GM23338 (cell line): ENCODE measurements around the gene DPF3.

Experiments
- CTCF ChIP-seq, 2 experiments: fragments of 200-600 bp in 1 of 2; sonication (generic) in 1 of 2; conservative IDR thresholded peaks; 2 replicates each; pipeline versions ENCODE4 v1.5.1 to v1.6.1; 2016 to 2017; ENCODE audit warnings: antibody characterized with exemption in 2 of 2, low read depth in 2 of 2, mild to moderate bottlenecking in 2 of 2, moderate library complexity in 1 of 2
- ETS1 ChIP-seq: IDR thresholded peaks from 2 replicates; pipeline ENCODE4 v1.6.1; 2016; ENCODE audit warnings: antibody characterized with exemption
- EZH2phosphoT487 ChIP-seq: fragments of 200-600 bp; sonication (generic); IDR thresholded peaks from one replicate; pipeline ENCODE4 v1.8.1; 2018; ENCODE audit warnings: antibody characterized with exemption; ENCODE audit not compliant: unreplicated experiment
- REST ChIP-seq: IDR thresholded peaks from one replicate; pipeline ENCODE4 v1.6.1; 2018; ENCODE audit warnings: antibody characterized with exemption; ENCODE audit not compliant: unreplicated experiment

- no peak for TF ChIP-seq CTCF (conservative IDR thresholded peaks at IDR 0.05; ENCODE audit: low read depth in 2 of 2)
- no peak for TF ChIP-seq ETS1
- no peak for TF ChIP-seq REST
- no peak for TF ChIP-seq EZH2phosphoT487
Measured at GRCh38 chr14:72631401-72631800, 262.5 kb downstream of the DPF3 start.
